ENCODE data around the gene TUB.

DNA sequence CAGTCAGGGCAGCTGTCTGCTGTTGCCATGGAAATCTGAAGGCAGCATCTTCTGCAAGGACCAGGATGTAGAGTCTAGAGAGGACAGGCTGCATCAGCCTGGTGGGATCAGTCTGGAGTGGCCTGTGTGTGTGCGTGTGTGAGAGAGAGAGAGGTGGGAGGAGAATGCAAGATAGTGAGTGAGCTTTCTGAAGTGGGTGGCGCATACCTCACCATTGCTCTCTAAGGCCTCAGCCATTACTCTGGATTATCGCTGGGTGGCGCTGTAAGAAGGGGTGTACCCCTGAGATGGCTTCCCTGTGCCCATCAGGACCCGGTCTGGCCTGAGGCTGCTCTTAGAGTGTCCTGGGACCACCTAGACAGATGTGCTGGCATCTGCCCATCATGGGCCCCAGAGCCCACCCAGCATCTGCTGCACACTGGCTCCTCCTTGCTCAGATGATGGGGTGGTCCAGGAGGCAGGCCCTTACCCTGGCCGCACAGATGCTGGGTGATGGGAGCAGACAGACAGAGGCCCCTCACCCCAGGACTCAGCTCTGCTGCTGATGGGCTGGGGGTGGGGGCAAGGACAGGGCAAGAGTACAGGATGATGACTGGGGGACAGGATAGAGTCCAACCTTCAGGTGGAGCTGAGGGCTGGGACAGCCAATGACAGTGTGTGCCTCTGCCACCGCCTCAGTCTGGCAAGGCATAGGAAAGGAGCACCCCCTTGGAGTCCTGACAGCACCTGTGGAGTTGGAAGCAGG lies 25.7 kb upstream of the TUB start:
- TF ChIP-seq CTCF (IDR thresholded peaks at IDR 0.05) (no peak), TAF1 (IDR thresholded peaks at IDR 0.05; ENCODE audit: borderline replicate concordance, low read depth, low read length) (no peak), SMC3 (IDR thresholded peaks at IDR 0.05; ENCODE audit: low read depth, low read length) (no peak), FOSL2 (IDR thresholded peaks at IDR 0.05; ENCODE audit: borderline replicate concordance, low read depth) (no peak)
- TF ChIP-seq, protein P1, sequence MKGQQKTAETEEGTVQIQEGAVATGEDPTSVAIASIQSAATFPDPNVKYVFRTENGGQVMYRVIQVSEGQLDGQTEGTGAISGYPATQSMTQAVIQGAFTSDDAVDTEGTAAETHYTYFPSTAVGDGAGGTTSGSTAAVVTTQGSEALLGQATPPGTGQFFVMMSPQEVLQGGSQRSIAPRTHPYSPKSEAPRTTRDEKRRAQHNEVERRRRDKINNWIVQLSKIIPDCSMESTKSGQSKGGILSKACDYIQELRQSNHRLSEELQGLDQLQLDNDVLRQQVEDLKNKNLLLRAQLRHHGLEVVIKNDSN (IDR thresholded peaks at IDR 0.05; ENCODE audit: borderline replicate concordance, low read depth), result no peak

All from SK-N-SH (cell line).